ENCODE results near the gene TIPRL.
A peak's percentile ranks its signal among the peaks of the same experiment; 100 is the strongest.

The TIPRL gene

DNA sequence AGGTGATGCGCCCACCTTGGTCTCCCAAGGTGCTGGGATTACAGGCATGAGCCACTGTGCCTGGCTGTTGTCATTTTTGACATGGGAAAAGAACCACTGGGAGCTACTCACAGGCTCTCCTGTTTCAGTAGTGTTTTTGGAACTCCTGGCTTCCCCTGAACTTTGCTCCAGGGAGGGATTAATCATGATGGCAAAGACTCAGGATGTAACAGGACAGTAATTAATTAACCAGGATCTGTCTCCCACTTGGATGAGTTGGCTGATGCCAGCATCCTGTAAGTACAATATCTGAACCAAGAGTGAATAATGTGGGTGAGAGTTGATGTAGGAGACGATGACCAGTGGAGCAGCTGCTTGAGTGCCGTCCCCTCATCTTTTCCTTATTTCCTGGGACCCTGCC lies 51.9 kb downstream of the TIPRL start:
- DNase-seq (ENCODE audit: low spot score): no peak
- in situ Hi-C loops (cut with MboI; ENCODE audit: low sequenced_read_pairs, unreplicated experiment): no loop called here
- TF ChIP-seq, protein P1, sequence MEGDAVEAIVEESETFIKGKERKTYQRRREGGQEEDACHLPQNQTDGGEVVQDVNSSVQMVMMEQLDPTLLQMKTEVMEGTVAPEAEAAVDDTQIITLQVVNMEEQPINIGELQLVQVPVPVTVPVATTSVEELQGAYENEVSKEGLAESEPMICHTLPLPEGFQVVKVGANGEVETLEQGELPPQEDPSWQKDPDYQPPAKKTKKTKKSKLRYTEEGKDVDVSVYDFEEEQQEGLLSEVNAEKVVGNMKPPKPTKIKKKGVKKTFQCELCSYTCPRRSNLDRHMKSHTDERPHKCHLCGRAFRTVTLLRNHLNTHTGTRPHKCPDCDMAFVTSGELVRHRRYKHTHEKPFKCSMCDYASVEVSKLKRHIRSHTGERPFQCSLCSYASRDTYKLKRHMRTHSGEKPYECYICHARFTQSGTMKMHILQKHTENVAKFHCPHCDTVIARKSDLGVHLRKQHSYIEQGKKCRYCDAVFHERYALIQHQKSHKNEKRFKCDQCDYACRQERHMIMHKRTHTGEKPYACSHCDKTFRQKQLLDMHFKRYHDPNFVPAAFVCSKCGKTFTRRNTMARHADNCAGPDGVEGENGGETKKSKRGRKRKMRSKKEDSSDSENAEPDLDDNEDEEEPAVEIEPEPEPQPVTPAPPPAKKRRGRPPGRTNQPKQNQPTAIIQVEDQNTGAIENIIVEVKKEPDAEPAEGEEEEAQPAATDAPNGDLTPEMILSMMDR (IDR thresholded peaks at IDR 0.05; ENCODE audit: borderline replicate concordance, control extremely low read depth, extremely low read depth, insufficient read depth, missing control alignments): no peak

DNA sequence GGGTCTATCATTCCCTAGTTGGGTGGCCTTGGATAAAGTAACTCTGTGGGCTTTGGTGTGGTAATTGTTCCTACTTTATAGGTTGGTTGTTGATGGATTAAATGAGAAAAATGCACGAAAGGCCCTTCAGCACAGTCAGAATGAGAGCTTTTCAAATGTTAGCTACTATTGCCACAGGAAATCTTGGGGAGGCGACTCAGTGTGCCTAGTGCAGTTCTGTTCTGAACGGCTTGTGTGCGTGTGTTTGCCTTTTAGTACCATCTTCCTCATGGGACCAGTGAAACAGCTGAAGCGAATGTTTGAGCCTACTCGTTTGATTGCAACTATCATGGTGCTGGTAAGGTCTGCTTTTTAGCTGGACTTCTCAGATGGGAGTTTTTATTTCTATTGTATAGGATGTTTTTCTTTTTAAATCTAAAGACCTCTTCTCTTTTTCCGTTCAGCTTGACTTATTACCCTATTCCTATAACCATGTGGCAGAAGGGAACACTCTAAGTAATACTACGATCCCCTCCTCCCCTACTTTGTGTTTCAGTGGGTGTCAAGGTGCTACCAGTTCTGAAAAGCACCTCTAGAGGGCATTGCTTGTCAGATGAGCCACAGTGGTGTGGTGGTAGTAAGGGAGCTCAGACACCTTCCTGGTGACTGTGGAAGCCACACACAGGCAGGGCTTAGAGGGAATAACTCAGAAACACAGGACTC lies 56.2 kb downstream of the TIPRL start:
- TF ChIP-seq, protein P1 (IDR thresholded peaks at IDR 0.05; ENCODE audit: borderline replicate concordance, control extremely low read depth, extremely low read depth, insufficient read depth, missing control alignments): peak; percentile 49
- peak; percentile 54 for DNase-seq (ENCODE audit: low spot score)
- in situ Hi-C loops (cut with MboI; ENCODE audit: low sequenced_read_pairs, unreplicated experiment): no loop called here

DNA sequence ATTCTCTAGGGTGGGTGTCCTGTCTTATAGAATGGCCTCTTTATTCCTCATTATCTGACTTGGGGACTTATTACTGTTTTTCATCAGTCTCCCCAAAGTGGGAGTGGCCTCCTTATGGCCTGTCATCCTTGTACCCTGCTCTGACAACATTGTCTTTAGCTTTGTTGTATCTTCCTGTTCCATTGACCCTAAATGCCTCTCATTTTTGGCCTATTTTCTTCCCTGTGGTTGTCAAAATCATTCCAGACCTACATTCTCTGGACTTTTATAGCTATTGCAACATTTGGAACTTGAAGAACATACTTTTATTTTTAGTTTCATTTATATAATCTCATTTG lies 56.8 kb downstream of the TIPRL start:
- TF ChIP-seq, protein P1 (IDR thresholded peaks at IDR 0.05; ENCODE audit: borderline replicate concordance, control extremely low read depth, extremely low read depth, insufficient read depth, missing control alignments): no peak
- no peak for DNase-seq (ENCODE audit: low spot score)
- in situ Hi-C loops (cut with MboI; ENCODE audit: low sequenced_read_pairs, unreplicated experiment): no loop called here

DNA sequence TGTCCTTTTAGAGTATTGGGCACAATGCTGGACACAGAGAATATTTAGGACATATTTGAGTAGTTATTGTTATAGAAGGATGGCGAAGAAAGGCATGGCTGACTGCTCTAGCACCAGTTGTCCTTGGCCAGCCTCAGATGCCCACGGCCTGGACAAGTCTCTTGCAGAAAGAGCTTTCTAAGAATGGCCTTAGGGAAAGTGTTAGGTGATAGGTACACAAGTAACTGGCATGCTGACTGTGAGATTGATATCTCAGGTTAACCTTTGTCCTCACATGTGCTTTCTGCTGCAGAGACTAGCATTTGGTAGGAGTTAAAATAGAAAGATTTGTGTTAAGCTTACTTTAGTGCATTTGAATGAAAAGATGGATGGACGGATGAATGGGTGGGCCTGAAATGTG lies 57.2 kb downstream of the TIPRL start:
- TF ChIP-seq, protein P1 (IDR thresholded peaks at IDR 0.05; ENCODE audit: borderline replicate concordance, control extremely low read depth, extremely low read depth, insufficient read depth, missing control alignments): no peak
- DNase-seq (ENCODE audit: low spot score): no peak
- in situ Hi-C loops (cut with MboI; ENCODE audit: low sequenced_read_pairs, unreplicated experiment): no loop called here

DNA sequence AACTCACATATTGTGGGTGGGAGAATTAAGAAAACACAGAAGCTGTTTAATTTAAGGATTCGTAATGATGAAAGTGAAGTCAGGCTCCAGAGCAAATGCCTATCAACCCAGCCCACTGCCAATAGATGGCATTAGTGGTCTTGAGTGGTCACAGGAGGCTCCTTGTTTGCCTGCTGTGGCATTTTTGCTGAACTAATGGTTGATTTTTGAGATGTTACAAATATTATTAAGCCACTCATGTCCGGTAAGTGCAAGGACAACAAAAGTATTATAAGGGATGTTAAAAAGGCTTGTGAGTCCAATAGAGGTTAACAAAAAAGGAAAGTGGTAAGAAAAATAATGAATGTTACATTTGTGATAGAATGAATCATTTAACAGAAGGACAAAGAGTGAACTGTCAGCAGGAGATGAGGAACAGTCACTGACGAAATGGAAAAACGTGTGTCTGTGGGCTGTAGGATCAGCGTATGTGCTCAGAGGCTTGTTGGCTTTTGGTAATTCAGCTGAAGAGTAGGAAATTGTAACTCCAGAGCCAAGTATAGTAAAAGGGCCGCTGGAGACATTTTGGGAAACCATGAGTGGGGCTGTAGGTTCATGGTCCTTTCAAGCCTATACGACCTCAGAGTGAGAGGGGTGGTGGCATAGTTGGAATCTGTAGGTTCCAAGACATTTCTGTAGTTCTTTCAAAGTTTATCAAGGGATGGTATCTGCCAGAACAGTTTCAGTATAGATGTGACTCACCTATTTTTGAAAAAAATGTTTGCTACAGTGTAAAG lies 58.3 kb downstream of the TIPRL start:
- TF ChIP-seq, protein P1 (IDR thresholded peaks at IDR 0.05; ENCODE audit: borderline replicate concordance, control extremely low read depth, extremely low read depth, insufficient read depth, missing control alignments): no peak
- in situ Hi-C loops (cut with MboI; ENCODE audit: low sequenced_read_pairs, unreplicated experiment): no loop called here

DNA sequence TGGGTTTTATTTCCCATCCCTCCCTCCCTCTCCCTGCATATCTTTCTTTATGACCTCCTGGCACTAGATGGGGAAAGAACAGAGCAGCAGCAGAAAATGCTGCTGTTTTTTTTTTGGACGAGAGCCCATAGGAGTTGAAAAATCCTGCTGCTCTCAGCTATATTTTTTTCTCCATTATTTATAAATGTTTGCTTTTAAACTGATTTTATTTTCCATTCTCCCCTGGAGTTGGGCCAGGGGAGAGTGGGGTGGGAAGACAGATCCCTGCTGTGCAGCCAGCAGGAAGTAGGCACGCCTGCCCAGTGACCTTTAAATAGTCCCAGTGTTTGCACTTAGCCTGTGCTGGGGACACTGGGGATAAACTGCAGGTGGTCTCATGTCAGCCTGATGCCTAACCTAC lies 64.4 kb downstream of the TIPRL start:
- in situ Hi-C loops (cut with MboI; ENCODE audit: low sequenced_read_pairs, unreplicated experiment): no loop called here
- TF ChIP-seq, protein P1 (IDR thresholded peaks at IDR 0.05; ENCODE audit: borderline replicate concordance, control extremely low read depth, extremely low read depth, insufficient read depth, missing control alignments): no peak

More for the DNA sequence above, 58.3 kb downstream of the TIPRL start:
- no peak for DNase-seq (ENCODE audit: low spot score)

More for the DNA sequence above, 64.4 kb downstream of the TIPRL start:
- no peak for DNase-seq (ENCODE audit: low spot score)
